Nephron (organoid): ENCODE data around the gene ITPK1.

Source experiments
- H3K27ac Mint-ChIP-seq, 3 experiments: 2 replicates each; pipeline ENCODE4 v1.8.0; 2020; ENCODE audit warnings: mixed read lengths in 3 of 3, mild to moderate bottlenecking in 2 of 3, moderate library complexity in 1 of 3
- H3K27me3 Mint-ChIP-seq: 2 replicates; pipeline ENCODE4 v1.8.0; 2021; ENCODE audit warnings: low read depth, mild to moderate bottlenecking, moderate library complexity, mixed read lengths
- H3K36me3 Mint-ChIP-seq: 2 replicates; pipeline ENCODE4 v1.8.0; 2020; ENCODE audit warnings: low read depth, mixed read lengths
- H3K4me1 Mint-ChIP-seq: 2 replicates; pipeline ENCODE4 v1.8.0; 2020; ENCODE audit warnings: mixed read lengths
- H3K4me3 Mint-ChIP-seq, 3 experiments: 2 replicates each; pipeline ENCODE4 v1.8.0; 2020; ENCODE audit warnings: mild to moderate bottlenecking in 3 of 3, mixed read lengths in 3 of 3, moderate library complexity in 2 of 3
- H3K9me3 Mint-ChIP-seq: 2 replicates; pipeline ENCODE4 v1.8.0; 2020; ENCODE audit warnings: mixed read lengths
- CTCF ChIP-seq, 3 experiments: fragments of 200-600 bp; sonication (generic); IDR thresholded peaks; one replicate each; pipeline ENCODE4 v1.5.0; 2021; ENCODE audit warnings: antibody characterized with exemption in 3 of 3; ENCODE audit not compliant: unreplicated experiment in 3 of 3

Gene ITPK1

DNA sequence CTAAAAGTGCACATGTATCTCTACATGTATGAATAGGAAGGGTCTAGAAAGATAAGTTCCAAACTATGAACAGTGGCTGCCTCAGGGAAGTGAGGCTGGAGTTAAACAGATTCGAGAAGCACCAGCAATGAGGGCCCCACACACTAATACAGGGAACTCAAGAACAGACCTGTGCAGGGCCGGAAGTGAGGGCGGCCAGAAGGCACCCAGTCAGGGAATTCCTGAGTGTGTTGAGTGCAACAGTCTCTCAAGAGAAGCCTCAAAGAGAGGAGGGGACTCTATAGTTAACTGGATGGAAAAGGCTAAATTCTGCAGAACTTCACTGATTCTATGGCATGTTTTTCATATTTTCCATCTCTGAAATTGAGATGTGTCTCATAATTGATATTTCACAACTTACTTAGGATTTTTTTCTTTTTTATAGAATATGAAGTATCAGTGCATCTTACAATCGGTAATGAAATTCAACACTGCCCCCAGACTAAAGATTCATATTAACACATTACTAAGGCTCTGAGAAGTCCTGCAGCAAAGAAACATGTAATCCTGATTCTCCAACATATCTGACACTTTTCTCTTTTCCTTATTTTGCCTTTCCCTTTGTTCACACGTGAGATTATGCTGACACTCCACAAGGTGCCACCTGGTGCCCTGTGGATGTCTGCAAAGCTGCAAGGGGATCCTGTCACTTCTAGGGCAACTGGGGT is 131.5 kb downstream of the ITPK1 start:
- no peak overlapping the region for H3K4me3 Mint-ChIP-seq
- H3K9me3 Mint-ChIP-seq: peaks cover 10% of the 10 kb centered on the region
- peaks cover 28% of the 10 kb centered on the region for H3K36me3 Mint-ChIP-seq
- H3K4me1 Mint-ChIP-seq: peaks cover 54% of the 10 kb centered on the region
- TF ChIP-seq CTCF (IDR thresholded peaks at IDR 0.05; ENCODE audit: unreplicated experiment in 3 of 3): no peak
- H3K27ac Mint-ChIP-seq: no peak overlapping the region
- H3K27me3 Mint-ChIP-seq: peaks cover 6% of the 10 kb centered on the region

GRCh38 chr14:92982956-92983355 is 132.8 kb downstream of the ITPK1 start:
- Mint-ChIP-seq H3K9me3 (peaks cover 21% of the 10 kb centered on the region), H3K36me3 (peaks cover 38% of the 10 kb centered on the region), H3K4me3 (no peak overlapping the region), H3K27ac (peak overlapping the region; percentile 35 to 54 (median 50)), H3K27me3 (peaks cover 6% of the 10 kb centered on the region), H3K4me1 (peaks cover 44% of the 10 kb centered on the region)
- TF ChIP-seq CTCF (IDR thresholded peaks at IDR 0.05; ENCODE audit: unreplicated experiment in 3 of 3): no peak

- Mint-ChIP-seq H3K4me1 (peaks cover 44% of the 10 kb centered on the region), H3K27ac (no peak overlapping the region), H3K36me3 (peaks cover 50% of the 10 kb centered on the region), H3K4me3 (no peak overlapping the region), H3K9me3 (peaks cover 33% of the 10 kb centered on the region), H3K27me3 (peaks cover 6% of the 10 kb centered on the region)
- TF ChIP-seq CTCF (IDR thresholded peaks at IDR 0.05; ENCODE audit: unreplicated experiment in 3 of 3): no peak
Measured at GRCh38 chr14:92981726-92982125, 134.0 kb downstream of the ITPK1 start.

DNA sequence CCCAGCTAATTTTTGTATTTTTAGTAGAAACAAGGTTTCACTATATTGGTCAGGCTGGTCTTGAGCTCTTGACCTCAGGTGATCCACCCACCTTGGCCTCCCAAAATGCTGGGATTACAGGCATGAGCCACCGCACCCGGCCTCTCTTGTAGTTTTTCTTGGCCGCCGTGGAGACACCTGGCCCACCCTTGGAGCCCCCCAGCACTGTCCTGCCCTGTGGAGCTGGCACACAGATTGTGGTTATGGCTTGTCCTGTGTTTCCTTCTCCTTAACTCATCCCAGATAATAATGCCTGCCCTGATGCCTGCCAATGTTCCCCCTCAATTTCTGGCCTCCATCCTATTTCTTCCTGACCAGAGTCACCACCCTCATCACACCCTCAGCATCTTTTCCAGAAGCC is 134.9 kb downstream of the ITPK1 start:
- Mint-ChIP-seq H3K27ac (no peak overlapping the region), H3K9me3 (peaks cover 40% of the 10 kb centered on the region), H3K36me3 (peaks cover 57% of the 10 kb centered on the region), H3K27me3 (peaks cover 6% of the 10 kb centered on the region), H3K4me3 (no peak overlapping the region), H3K4me1 (peaks cover 37% of the 10 kb centered on the region)
- no peak for TF ChIP-seq CTCF (IDR thresholded peaks at IDR 0.05; ENCODE audit: unreplicated experiment in 3 of 3)

DNA sequence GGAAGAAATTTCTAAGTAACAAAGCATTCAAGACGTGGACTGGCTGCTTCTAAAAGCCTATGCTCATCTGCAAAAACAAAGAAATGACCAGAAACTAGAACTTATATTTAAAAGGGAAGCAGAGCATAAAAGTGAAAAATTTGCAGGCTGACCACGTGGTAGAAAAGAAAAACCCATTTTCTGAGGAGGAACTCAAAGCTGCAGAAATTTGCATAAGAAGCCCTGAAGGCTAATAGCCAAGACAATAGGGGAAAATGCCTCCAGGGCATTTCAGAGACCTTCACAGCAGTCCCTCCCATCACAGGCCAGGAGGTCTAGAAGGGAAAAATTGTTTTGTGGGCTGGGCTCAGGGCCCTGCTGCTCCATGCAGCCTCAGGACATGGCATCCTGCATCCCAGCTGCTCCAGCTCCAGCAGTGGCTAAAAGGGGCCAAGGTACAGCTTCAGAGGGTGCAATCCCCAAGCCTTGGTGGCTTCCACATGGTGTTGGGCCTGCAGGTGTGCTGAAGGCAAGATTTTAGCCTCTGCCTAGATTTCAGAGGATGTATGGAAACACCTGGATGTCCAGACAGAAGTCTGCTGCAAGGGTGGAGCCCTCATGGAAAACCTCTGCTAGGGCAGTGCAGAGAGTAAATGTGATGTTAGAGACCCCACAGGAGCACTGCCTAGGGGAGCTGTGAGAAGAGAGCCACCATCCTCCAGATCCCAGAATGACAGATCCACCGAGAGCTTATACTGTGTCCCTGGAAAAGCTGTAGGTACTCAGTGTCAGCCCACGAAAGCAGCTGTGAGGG is 137.3 kb downstream of the ITPK1 start:
- Mint-ChIP-seq H3K4me3 (no peak overlapping the region), H3K4me1 (peaks cover 14% of the 10 kb centered on the region), H3K27me3 (peaks cover 6% of the 10 kb centered on the region), H3K9me3 (peaks cover 42% of the 10 kb centered on the region), H3K36me3 (peaks cover 56% of the 10 kb centered on the region), H3K27ac (no peak overlapping the region)
- TF ChIP-seq CTCF (IDR thresholded peaks at IDR 0.05; ENCODE audit: unreplicated experiment in 3 of 3): no peak
